KMS-11 (cell line): ENCODE measurements around the gene BRD3.
"Not testable (repeated sequence)": the region's sequence is repeated elsewhere in the genome, so short reads cannot be mapped to it uniquely, and the experiment has no call there.

Experiments used
- H2AFZ ChIP-seq: fragments of 200-600 bp; sonication (generic); 2 replicates; pipeline ENCODE4 v1.6.1; 2016; ENCODE audit warnings: antibody characterized with exemption, mixed run types, low read depth
- H3K27ac ChIP-seq: fragments of 200-600 bp; sonication (generic); 2 replicates; pipeline ENCODE4 v1.6.1; 2016; ENCODE audit warnings: mild to moderate bottlenecking, mixed run types
- H3K27me3 ChIP-seq: fragments of 200-600 bp; sonication (generic); 2 replicates; pipeline ENCODE4 v1.6.1; 2017; ENCODE audit warnings: mild to moderate bottlenecking, low read depth, mixed run types, moderate library complexity; ENCODE audit not compliant: insufficient read depth
- H3K36me3 ChIP-seq: fragments of 200-600 bp; sonication (generic); 2 replicates; pipeline ENCODE4 v1.6.1; 2017; ENCODE audit warnings: mild to moderate bottlenecking, mixed run types; ENCODE audit not compliant: insufficient read depth
- H3K4me1 ChIP-seq: fragments of 200-600 bp; sonication (generic); 2 replicates; pipeline ENCODE4 v1.6.1; 2016; ENCODE audit warnings: mild to moderate bottlenecking, low read depth, mixed run types; ENCODE audit not compliant: poor library complexity, severe bottlenecking
- H3K4me2 ChIP-seq: fragments of 200-600 bp; sonication (generic); 2 replicates; pipeline ENCODE4 v1.7.0; 2016; ENCODE audit warnings: mild to moderate bottlenecking, mixed run types
- H3K4me3 ChIP-seq: fragments of 200-600 bp; sonication (generic); IDR thresholded peaks from 2 replicates; pipeline ENCODE4 v1.6.1; 2017; ENCODE audit warnings: low read depth, low read length, mixed read lengths; ENCODE audit not compliant: insufficient read depth
- H3K79me2 ChIP-seq: fragments of 200-600 bp; sonication (generic); 2 replicates; pipeline ENCODE4 v1.6.1; 2016; ENCODE audit warnings: low read depth, mixed run types; ENCODE audit not compliant: insufficient read depth
- H3K9ac ChIP-seq: fragments of 200-600 bp; sonication (generic); 2 replicates; pipeline ENCODE4 v1.6.1; 2016; ENCODE audit warnings: mild to moderate bottlenecking, mixed run types
- H4K20me1 ChIP-seq: fragments of 200-600 bp; sonication (generic); 2 replicates; pipeline ENCODE4 v1.6.1; 2016; ENCODE audit warnings: mild to moderate bottlenecking, mixed run types; ENCODE audit not compliant: insufficient read depth
- CTCF ChIP-seq: fragments of 200-600 bp; sonication (generic); conservative IDR thresholded peaks from 2 replicates; pipeline ENCODE4 v1.6.1; 2017; ENCODE audit warnings: low read depth, mild to moderate bottlenecking, antibody characterized with exemption, low read length, moderate library complexity, mixed read lengths

BRD3 gene

DNA sequence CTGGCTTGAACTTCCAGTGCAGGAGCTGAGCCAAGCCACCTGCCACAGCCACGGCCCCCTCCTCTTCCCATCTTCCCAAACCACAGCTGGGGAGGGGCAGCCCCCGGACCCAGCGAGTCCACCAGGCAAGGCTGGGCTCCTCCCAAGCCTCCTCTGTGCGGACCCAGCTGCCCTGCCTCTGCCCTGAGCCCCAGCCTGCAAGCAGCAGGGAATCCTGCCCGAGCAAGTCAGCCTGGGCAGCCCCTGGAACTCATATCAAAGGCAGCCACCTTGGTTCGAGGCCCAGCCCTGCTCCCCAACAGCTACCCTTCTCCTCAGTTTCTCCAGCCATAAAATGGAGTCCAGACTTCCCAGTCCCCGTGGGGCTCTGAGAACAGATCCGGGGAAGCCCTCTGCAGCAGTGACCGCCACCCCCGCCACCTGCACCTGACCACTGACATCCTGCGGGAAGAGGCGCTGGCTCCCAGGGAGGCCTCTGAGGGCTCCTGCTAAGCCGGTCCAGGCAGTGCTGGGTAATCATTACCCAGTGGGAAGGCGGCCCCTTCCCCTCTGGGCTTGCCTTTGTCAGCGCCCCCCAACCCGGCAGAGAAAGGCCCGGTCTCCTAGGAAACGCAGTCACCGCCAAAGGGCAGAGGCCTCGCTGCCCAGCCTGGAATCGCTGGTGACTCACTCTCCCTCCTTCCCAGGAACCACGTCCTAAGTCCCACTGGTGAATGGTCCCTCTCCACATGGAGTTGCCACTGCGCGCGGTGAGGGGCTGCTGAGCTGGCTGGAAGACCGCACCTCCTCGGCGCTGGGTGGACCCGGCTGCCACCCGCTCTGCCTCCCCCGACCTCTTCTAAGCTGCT is 77.2 kb downstream of the BRD3 start:
- TF ChIP-seq CTCF, result no peak
- H3K4me3 ChIP-seq, result no peak overlapping the region
- no peaks in the 10 kb centered on the region for H4K20me1 ChIP-seq
- no peak overlapping the region for H2AFZ ChIP-seq
- H3K9ac ChIP-seq, result no peak overlapping the region
- peaks cover 10% of the 10 kb centered on the region for H3K4me1 ChIP-seq
- H3K27ac ChIP-seq, result no peak overlapping the region
- no peaks in the 10 kb centered on the region for H3K79me2 ChIP-seq
- H3K36me3 ChIP-seq, result no peaks in the 10 kb centered on the region
- H3K4me2 ChIP-seq, result no peak overlapping the region
- H3K27me3 ChIP-seq, result peaks cover 1% of the 10 kb centered on the region; the same call in 1 of the 2 replicates

DNA sequence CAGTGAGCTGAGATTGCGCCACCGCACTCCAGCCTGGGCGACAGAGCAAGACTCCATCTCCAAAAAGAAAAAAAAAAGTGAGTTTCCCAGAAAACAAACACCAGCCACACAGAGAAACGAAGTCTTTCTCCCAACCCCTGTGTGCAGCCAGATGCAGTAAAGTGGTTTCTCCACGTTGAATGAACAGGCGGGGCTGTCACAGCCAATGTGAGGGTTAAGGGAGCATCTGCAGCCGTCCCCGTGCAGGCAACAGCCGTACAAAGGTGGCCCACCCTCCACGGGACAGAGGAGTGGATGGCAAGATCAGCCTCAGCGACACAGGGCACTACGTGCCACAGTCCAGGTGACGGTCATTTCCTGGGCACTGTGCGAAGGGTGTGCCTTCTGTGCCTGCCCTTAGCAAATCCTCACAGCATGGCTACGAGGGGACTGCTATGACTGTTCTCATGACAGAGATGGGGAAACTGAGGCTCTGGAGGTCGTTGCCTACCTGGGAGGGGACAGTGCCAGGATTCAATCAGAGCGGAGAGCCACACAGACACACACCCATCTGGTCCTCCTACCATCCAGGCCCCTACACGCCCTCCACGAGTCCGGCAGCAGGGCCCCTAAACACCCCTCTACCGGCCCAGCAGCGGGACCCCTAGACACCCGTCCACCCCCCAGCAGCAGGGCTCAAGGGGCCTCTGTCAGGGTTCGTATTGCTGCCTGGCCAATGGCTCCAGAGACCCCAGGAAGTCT is 78.0 kb downstream of the BRD3 start:
- no peak for TF ChIP-seq CTCF
- Histone ChIP-seq H3K27ac (no peak overlapping the region), H3K36me3 (no peaks in the 10 kb centered on the region), H4K20me1 (no peaks in the 10 kb centered on the region), H3K27me3 (no peaks in the 10 kb centered on the region), H3K4me3 (no peak overlapping the region), H3K9ac (no peak overlapping the region), H3K79me2 (no peaks in the 10 kb centered on the region), H3K4me2 (no peak overlapping the region), H2AFZ (no peak overlapping the region), H3K4me1 (peaks cover 10% of the 10 kb centered on the region)

GRCh38 chr9:133988771-133989170 is 79.1 kb downstream of the BRD3 start:
- H3K4me1 ChIP-seq, H3K4me3 ChIP-seq, H3K4me2 ChIP-seq, H3K27ac ChIP-seq, H3K79me2 ChIP-seq, H3K36me3 ChIP-seq, H3K9ac ChIP-seq, H2AFZ ChIP-seq, H4K20me1 ChIP-seq, H3K27me3 ChIP-seq: not testable (repeated sequence)

DNA sequence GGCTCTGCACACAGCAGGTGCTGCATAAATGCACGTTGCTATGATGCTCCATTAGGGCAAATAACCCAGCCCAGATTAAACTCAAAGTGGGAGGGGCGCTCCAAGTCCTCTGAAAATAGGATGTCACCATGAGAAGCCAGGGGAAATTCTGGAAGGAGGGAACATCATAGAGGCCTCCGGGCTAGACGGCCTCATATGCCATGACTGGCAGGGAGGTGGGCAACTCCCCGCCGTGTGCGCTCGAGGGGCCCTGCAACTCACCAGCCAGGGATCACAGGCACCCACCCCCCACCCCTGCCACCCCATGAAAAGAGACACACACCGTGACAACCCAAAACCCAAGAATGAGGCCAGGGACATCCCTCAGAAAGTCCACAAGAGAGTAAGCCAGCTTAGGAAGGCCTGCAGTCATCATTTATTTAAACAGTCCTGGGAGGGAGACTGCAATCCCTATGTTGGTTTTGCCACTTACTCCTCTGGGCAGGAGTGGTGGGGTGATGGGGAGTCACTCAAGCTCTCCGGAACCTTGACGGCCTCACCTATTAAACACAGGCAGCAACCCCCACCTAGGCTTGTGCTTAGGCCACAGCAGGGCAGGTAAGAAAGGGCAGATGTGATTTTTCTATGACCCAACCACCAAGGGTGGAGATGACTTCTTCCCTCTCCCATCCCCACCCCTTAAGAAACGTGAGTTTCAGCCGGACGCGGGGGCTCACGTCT is 79.7 kb downstream of the BRD3 start:
- Histone ChIP-seq H3K27me3 (no peaks in the 10 kb centered on the region), H4K20me1 (no peaks in the 10 kb centered on the region), H3K27ac (no peak overlapping the region), H3K4me3 (no peak overlapping the region), H2AFZ (no peak overlapping the region), H3K9ac (no peak overlapping the region), H3K4me1 (no peaks in the 10 kb centered on the region), H3K4me2 (no peak overlapping the region), H3K36me3 (no peaks in the 10 kb centered on the region), H3K79me2 (no peaks in the 10 kb centered on the region)
- no peak for TF ChIP-seq CTCF
